DOHH2 (cell line): Measurements from ENCODE around the gene PALLD.

Experiments used
- EZH2phosphoT487 ChIP-seq: fragments of 200-600 bp; sonication (generic); IDR thresholded peaks from 2 replicates; pipeline ENCODE4 v1.6.1; 2017; ENCODE audit warnings: borderline replicate concordance, mild to moderate bottlenecking, antibody characterized with exemption, low read length, moderate library complexity, mixed read lengths
- TF ChIP-seq, protein P1 (sequence below): fragments of 200-600 bp; sonication (generic); IDR thresholded peaks from one replicate; pipeline ENCODE4 v1.5.1; 2014; ENCODE audit warnings: antibody characterized with exemption, mild to moderate bottlenecking, low read depth, low read length; ENCODE audit not compliant: poor library complexity, severe bottlenecking

DNA sequence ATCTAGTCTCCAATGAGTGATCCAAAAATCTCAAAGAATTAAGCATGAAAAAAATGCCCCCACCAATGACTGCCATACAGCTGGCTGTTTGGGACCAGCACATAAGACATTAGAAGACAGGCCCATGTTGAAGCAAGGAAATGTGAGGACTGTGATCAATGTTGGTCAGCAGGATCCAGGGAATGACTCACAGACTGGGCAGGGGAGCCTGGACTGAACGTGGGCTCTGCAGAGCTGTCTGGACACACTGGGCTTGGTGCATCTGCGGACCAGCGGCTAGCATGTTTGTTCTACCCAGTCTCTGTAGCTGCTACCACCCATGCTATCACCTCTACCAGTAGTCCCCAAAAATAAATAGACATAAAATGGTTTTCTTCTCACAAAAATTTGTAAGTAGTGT is 108.6 kb downstream of the PALLD start:
- TF ChIP-seq, protein P1, sequence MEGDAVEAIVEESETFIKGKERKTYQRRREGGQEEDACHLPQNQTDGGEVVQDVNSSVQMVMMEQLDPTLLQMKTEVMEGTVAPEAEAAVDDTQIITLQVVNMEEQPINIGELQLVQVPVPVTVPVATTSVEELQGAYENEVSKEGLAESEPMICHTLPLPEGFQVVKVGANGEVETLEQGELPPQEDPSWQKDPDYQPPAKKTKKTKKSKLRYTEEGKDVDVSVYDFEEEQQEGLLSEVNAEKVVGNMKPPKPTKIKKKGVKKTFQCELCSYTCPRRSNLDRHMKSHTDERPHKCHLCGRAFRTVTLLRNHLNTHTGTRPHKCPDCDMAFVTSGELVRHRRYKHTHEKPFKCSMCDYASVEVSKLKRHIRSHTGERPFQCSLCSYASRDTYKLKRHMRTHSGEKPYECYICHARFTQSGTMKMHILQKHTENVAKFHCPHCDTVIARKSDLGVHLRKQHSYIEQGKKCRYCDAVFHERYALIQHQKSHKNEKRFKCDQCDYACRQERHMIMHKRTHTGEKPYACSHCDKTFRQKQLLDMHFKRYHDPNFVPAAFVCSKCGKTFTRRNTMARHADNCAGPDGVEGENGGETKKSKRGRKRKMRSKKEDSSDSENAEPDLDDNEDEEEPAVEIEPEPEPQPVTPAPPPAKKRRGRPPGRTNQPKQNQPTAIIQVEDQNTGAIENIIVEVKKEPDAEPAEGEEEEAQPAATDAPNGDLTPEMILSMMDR: no peak
- TF ChIP-seq EZH2phosphoT487: no peak
